RWPE1 (cell line): ENCODE results near the gene SLC24A3.

Experiments
- CTCF ChIA-PET: fragments of 350-600 bp; sonication (Branson Sonifier 250); formaldehyde crosslinking; extraction: SDS; loops from one replicate; lab custom pipeline; 2021; lab: Yijun Ruan, JAX
- POLR2A ChIA-PET: fragments of 400-600 bp; formaldehyde crosslinking; extraction: SDS; loops from one replicate; lab custom pipeline; 2020; ENCODE audit warnings: antibody characterized with exemption; ENCODE audit not compliant: low non-redundant PET; lab: Yijun Ruan, JAX
- DNase-seq: peaks from one replicate; pipeline ENCODE4 v3.0.0; 2012; ENCODE audit warnings: low spot score
- H3K27ac ChIP-seq: fragments of 450-650 bp; 2 replicates; pipeline ENCODE4 v1.5.1; 2017
- TF ChIP-seq, protein P1 (sequence below): fragments of 450-650 bp; conservative IDR thresholded peaks from 2 replicates; pipeline ENCODE4 v1.5.1; 2017; ENCODE audit warnings: low read depth, mild to moderate bottlenecking

SLC24A3 gene

GRCh38 chr20:19212469-19212815, at the start of gene SLC24A3:
Gene SLC24A3 (plus strand): TSS chr20:19212642.
- no peak within 1 kb of the TSS for H3K27ac ChIP-seq
- CTCF ChIA-PET = interaction anchor here (0.7 kb wide), 2 partner anchors 44 to 669 kb away, joined by 3 read pairs; no protein-coding TSS in a partner anchor

GRCh38 chr20:19170148-19170547, 42.3 kb upstream of the SLC24A3 start:
- ChIA-PET CTCF (no interaction called here), POLR2A (no interaction called here)
- no peak for DNase-seq
- H3K27ac ChIP-seq = no peak overlapping the region
- TF ChIP-seq, protein P1, sequence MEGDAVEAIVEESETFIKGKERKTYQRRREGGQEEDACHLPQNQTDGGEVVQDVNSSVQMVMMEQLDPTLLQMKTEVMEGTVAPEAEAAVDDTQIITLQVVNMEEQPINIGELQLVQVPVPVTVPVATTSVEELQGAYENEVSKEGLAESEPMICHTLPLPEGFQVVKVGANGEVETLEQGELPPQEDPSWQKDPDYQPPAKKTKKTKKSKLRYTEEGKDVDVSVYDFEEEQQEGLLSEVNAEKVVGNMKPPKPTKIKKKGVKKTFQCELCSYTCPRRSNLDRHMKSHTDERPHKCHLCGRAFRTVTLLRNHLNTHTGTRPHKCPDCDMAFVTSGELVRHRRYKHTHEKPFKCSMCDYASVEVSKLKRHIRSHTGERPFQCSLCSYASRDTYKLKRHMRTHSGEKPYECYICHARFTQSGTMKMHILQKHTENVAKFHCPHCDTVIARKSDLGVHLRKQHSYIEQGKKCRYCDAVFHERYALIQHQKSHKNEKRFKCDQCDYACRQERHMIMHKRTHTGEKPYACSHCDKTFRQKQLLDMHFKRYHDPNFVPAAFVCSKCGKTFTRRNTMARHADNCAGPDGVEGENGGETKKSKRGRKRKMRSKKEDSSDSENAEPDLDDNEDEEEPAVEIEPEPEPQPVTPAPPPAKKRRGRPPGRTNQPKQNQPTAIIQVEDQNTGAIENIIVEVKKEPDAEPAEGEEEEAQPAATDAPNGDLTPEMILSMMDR = no peak

More at GRCh38 chr20:19212469-19212815, at the start of gene SLC24A3:
- POLR2A ChIA-PET = no interaction called here
- no peak for DNase-seq
- TF ChIP-seq, protein P1 = no peak

GRCh38 chr20:19172637-19173036, 39.8 kb upstream of the SLC24A3 start:
- no peak for DNase-seq
- TF ChIP-seq, protein P1 = no peak
- POLR2A ChIA-PET = no interaction called here
- CTCF ChIA-PET = interaction anchor here (0.7 kb wide), 1 partner anchor 153 kb away, joined by 4 read pairs; no protein-coding TSS in a partner anchor
- H3K27ac ChIP-seq = no peak overlapping the region

DNA sequence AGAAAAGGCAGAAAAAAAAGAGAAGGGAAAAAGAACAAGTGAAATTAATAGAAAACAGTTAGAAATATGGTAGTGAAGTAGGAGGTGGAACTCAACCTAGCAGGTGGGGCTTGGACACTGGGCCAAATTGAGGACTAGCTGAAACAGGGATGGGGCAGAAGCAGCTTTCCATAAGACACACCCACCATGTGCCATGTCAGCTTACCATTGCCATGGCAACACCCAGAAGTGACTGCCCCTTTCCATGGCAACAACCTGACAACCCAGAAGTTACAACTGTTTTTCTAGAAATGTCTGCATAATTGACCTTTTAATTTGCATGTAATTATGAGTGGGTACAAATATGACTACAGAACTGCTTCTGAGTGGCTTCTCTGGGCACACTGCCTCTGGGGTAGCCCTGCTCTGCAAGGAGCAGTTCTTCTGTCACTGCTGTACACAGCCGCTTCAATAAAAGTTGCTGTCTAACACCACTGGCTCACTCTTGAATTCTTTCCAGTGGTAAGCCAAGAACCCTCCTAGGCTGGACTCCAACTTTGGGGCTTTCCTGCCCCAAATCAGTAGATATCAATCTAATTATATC, 35.9 kb upstream of the SLC24A3 start:
- no peak for DNase-seq
- ChIA-PET POLR2A (no interaction called here), CTCF (no interaction called here)
- TF ChIP-seq, protein P1 = no peak
- H3K27ac ChIP-seq = no peak overlapping the region

GRCh38 chr20:19181552-19181951, 30.9 kb upstream of the SLC24A3 start:
- CTCF ChIA-PET = no interaction called here
- no peak for DNase-seq
- POLR2A ChIA-PET = no interaction called here
- H3K27ac ChIP-seq = no peak overlapping the region
- TF ChIP-seq, protein P1 = no peak

DNA sequence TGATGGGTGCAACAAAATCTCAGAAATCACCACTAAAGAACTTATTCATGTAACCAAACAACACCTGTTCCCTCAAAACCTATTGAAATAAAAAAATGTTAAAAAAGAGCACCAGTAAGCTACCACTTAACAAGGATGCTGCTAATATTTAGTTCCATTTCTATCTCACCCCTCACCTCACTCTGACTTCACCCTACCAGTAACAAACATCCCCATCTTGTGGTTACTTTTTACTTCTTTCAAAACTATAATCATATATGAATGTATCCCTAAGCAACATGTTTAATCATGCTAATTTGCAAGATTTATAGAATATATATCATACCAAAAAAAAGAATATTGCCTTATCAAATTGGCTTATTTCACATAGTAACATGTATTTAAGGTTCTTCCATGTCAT, 27.4 kb upstream of the SLC24A3 start:
- TF ChIP-seq, protein P1 = no peak
- no peak overlapping the region for H3K27ac ChIP-seq
- no peak for DNase-seq
- ChIA-PET POLR2A (no interaction called here), CTCF (no interaction called here)
